ENCODE data around the gene GGNBP2. TPM values are rescaled to one million over a fixed set of nuclear protein-coding genes. Genes with fewer than 3 reads are reported as not detected.

The GGNBP2 gene
- total and polyA plus RNA-seq, 2 donors from 2014 or later = 43.0 to 86.8 TPM

DNA sequence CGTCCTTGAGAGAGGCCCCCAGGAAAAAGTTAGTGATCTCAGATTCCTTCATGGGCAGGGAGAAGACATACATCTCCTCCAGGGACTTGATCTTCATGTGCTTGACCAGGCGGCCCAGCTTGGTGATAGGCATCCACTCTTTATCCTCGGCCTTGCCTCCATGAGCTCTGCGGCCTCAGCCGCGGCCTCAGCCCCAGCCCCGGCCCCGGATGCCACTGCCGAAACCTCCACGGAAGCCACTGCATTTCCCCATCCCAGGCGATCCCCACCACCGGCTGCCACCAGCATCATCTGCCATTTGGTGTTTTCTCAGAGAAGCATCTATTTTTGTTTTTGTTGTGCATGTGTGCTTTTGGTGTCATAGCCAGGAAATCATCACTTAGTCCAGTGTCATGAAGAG, 30.3 kb downstream of the GGNBP2 start:
- peaks cover 6 to 23% (median 20%) of the 10 kb centered on the region in 3 donors for H3K36me3 ChIP-seq (ENCODE audit: control insufficient read depth in 2 of 3, insufficient read depth in 3 of 3, low read length in 3 of 3)

DNA sequence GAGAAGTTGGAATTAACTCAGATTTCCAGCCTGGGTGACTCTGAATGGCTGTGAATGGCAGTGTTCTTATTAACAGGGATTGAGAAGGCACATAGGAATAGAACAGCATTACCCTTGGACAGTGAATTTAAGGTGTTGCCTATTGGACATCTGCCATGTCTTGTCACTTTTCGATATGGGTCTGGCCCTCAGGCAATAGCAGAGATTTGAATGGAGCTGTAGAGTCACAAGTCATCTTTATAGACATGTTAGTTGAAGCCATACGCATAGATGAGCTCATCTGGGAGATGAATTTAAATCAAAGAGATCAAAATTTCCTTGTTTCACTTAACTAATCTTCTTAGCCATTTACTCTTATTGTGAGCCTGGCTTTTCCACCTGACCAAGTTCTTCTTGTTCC, 32.1 kb downstream of the GGNBP2 start:
- TF ChIP-seq, protein P1, sequence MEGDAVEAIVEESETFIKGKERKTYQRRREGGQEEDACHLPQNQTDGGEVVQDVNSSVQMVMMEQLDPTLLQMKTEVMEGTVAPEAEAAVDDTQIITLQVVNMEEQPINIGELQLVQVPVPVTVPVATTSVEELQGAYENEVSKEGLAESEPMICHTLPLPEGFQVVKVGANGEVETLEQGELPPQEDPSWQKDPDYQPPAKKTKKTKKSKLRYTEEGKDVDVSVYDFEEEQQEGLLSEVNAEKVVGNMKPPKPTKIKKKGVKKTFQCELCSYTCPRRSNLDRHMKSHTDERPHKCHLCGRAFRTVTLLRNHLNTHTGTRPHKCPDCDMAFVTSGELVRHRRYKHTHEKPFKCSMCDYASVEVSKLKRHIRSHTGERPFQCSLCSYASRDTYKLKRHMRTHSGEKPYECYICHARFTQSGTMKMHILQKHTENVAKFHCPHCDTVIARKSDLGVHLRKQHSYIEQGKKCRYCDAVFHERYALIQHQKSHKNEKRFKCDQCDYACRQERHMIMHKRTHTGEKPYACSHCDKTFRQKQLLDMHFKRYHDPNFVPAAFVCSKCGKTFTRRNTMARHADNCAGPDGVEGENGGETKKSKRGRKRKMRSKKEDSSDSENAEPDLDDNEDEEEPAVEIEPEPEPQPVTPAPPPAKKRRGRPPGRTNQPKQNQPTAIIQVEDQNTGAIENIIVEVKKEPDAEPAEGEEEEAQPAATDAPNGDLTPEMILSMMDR (IDR thresholded peaks at IDR 0.05; ENCODE audit: borderline replicate concordance, extremely low read depth, insufficient read depth) = no peak
- FAIRE-seq = no peak
- no peak overlapping the region for H3K9ac ChIP-seq (ENCODE audit: low read length in 3 of 3)
- peaks cover 8 to 25% (median 24%) of the 10 kb centered on the region in 3 donors for H3K36me3 ChIP-seq (ENCODE audit: control insufficient read depth in 2 of 3, insufficient read depth in 3 of 3, low read length in 3 of 3)
- no peak for DNase-seq
- no peak overlapping the region for H3K4me3 ChIP-seq (ENCODE audit: low read length in 3 of 3)
- H3K27me3 ChIP-seq (ENCODE audit: control insufficient read depth, insufficient read depth, low read length) = no peaks in the 10 kb centered on the region
- no peaks in the 10 kb centered on the region for H3K4me1 ChIP-seq (ENCODE audit: control insufficient read depth in 2 of 3, insufficient read depth in 2 of 3, low read depth in 1 of 3, low read length in 3 of 3)
- intact Hi-C loops (cut with DNase I) = no loop called here
- H3K27ac ChIP-seq (ENCODE audit: low read depth in 2 of 2, low read length in 2 of 2) = no peak overlapping the region
- H3K9me3 ChIP-seq (ENCODE audit: control insufficient read depth in 2 of 3, insufficient read depth in 1 of 3, low read length in 3 of 3) = no peaks in the 10 kb centered on the region

More for the DNA sequence above, 30.3 kb downstream of the GGNBP2 start:
- no peak overlapping the region for H3K27ac ChIP-seq (ENCODE audit: low read depth in 2 of 2, low read length in 2 of 2)
- no peak for DNase-seq
- intact Hi-C loops (cut with DNase I) = no loop called here
- H3K9me3 ChIP-seq (ENCODE audit: control insufficient read depth in 2 of 3, insufficient read depth in 1 of 3, low read length in 3 of 3) = no peaks in the 10 kb centered on the region
- no peak overlapping the region for H3K9ac ChIP-seq (ENCODE audit: low read length in 3 of 3)
- no peaks in the 10 kb centered on the region for H3K27me3 ChIP-seq (ENCODE audit: control insufficient read depth, insufficient read depth, low read length)
- TF ChIP-seq, protein P1 (IDR thresholded peaks at IDR 0.05; ENCODE audit: borderline replicate concordance, extremely low read depth, insufficient read depth) = no peak
- no peaks in the 10 kb centered on the region for H3K4me1 ChIP-seq (ENCODE audit: control insufficient read depth in 2 of 3, insufficient read depth in 2 of 3, low read depth in 1 of 3, low read length in 3 of 3)
- no peak overlapping the region for H3K4me3 ChIP-seq (ENCODE audit: low read length in 3 of 3)
- FAIRE-seq = no peak

DNA sequence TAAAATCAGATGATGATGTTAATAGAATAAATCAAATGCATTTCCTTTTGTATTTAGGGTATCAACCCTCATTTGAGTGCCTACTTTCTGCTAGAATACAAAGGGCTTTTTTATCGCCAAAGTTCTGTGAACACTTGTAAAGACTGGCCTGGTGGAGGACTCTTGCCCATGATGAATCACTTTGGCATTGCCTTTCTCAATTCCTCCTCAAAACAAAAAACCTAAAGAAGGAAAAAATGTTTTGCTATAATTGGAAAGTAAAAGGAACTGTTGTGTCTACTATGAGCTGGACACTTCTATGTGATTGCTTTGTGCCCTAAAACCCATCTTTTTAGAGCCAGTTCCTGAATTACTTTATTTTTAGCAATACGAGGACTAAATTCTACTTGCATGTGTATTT, 34.0 kb downstream of the GGNBP2 start:
- Histone ChIP-seq H3K9me3 (ENCODE audit: control insufficient read depth in 2 of 3, insufficient read depth in 1 of 3, low read length in 3 of 3) (no peaks in the 10 kb centered on the region), H3K36me3 (ENCODE audit: control insufficient read depth in 2 of 3, insufficient read depth in 3 of 3, low read length in 3 of 3) (peaks cover 9 to 34% (median 23%) of the 10 kb centered on the region in 3 donors), H3K4me3 (ENCODE audit: low read length in 3 of 3) (no peak overlapping the region), H3K27me3 (ENCODE audit: control insufficient read depth, insufficient read depth, low read length) (no peaks in the 10 kb centered on the region), H3K27ac (ENCODE audit: low read depth in 2 of 2, low read length in 2 of 2) (no peak overlapping the region), H3K9ac (ENCODE audit: low read length in 3 of 3) (no peak overlapping the region), H3K4me1 (ENCODE audit: control insufficient read depth in 2 of 3, insufficient read depth in 2 of 3, low read depth in 1 of 3, low read length in 3 of 3) (no peaks in the 10 kb centered on the region)
- intact Hi-C loops (cut with DNase I) = no loop called here
- no peak for FAIRE-seq
- DNase-seq = no peak
- TF ChIP-seq, protein P1 (IDR thresholded peaks at IDR 0.05; ENCODE audit: borderline replicate concordance, extremely low read depth, insufficient read depth) = no peak

DNA sequence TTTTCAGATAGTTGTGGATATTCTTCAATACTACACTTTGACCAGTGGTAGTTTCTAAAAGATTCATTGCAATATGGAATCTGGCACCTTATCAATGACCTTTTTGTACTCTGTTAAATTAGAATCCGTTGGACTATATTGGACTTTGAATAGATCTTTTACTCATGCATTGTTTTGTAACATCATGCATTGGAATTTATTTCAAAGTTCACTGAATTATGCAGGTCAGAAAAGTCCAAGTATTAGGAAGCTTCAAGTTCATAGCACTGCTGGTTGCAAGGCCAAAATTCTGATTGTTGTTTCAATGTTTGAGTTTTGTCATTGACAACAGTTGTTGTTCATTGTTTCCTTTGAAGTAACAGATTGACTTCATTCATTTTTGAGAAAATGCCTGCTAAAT, 39.1 kb downstream of the GGNBP2 start:
- H3K27ac ChIP-seq (ENCODE audit: low read depth in 2 of 2, low read length in 2 of 2) = no peak overlapping the region
- intact Hi-C loops (cut with DNase I) = no loop called here
- H3K9me3 ChIP-seq (ENCODE audit: control insufficient read depth in 2 of 3, insufficient read depth in 1 of 3, low read length in 3 of 3) = no peaks in the 10 kb centered on the region
- H3K9ac ChIP-seq (ENCODE audit: low read length in 3 of 3) = no peak overlapping the region
- TF ChIP-seq, protein P1 (IDR thresholded peaks at IDR 0.05; ENCODE audit: borderline replicate concordance, extremely low read depth, insufficient read depth) = no peak
- no peaks in the 10 kb centered on the region for H3K27me3 ChIP-seq (ENCODE audit: control insufficient read depth, insufficient read depth, low read length)
- FAIRE-seq (no peak), DNase-seq (no peak)
- H3K4me3 ChIP-seq (ENCODE audit: low read length in 3 of 3) = no peak overlapping the region
- no peaks in the 10 kb centered on the region for H3K4me1 ChIP-seq (ENCODE audit: control insufficient read depth in 2 of 3, insufficient read depth in 2 of 3, low read depth in 1 of 3, low read length in 3 of 3)
- peaks cover 17 to 62% (median 31%) of the 10 kb centered on the region in 3 donors for H3K36me3 ChIP-seq (ENCODE audit: control insufficient read depth in 2 of 3, insufficient read depth in 3 of 3, low read length in 3 of 3)
